GM12864 (cell line): ENCODE measurements around the gene METRN.

ENCODE experiments used
- DNase-seq: peaks from one replicate; pipeline ENCODE4 v3.0.0-alpha.2; 2011; ENCODE audit warnings: low read depth
- H3K4me3 ChIP-seq: 2 replicates; pipeline ENCODE4 v1.5.1; 2011; ENCODE audit warnings: mild to moderate bottlenecking, low read depth, low read length, control low read depth
- TF ChIP-seq, protein P1 (sequence below): IDR thresholded peaks from 2 replicates; pipeline ENCODE4 v1.5.1; 2011; ENCODE audit warnings: low read depth, mild to moderate bottlenecking, moderate library complexity, low read length, control low read depth, inconsistent platforms; ENCODE audit errors: missing control alignments

Gene METRN

GRCh38 chr16:670485-671352, 44.2 kb upstream of the METRN start:
- no peak for DNase-seq
- no peak overlapping the region for H3K4me3 ChIP-seq
- TF ChIP-seq, protein P1, sequence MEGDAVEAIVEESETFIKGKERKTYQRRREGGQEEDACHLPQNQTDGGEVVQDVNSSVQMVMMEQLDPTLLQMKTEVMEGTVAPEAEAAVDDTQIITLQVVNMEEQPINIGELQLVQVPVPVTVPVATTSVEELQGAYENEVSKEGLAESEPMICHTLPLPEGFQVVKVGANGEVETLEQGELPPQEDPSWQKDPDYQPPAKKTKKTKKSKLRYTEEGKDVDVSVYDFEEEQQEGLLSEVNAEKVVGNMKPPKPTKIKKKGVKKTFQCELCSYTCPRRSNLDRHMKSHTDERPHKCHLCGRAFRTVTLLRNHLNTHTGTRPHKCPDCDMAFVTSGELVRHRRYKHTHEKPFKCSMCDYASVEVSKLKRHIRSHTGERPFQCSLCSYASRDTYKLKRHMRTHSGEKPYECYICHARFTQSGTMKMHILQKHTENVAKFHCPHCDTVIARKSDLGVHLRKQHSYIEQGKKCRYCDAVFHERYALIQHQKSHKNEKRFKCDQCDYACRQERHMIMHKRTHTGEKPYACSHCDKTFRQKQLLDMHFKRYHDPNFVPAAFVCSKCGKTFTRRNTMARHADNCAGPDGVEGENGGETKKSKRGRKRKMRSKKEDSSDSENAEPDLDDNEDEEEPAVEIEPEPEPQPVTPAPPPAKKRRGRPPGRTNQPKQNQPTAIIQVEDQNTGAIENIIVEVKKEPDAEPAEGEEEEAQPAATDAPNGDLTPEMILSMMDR, result no peak

DNA sequence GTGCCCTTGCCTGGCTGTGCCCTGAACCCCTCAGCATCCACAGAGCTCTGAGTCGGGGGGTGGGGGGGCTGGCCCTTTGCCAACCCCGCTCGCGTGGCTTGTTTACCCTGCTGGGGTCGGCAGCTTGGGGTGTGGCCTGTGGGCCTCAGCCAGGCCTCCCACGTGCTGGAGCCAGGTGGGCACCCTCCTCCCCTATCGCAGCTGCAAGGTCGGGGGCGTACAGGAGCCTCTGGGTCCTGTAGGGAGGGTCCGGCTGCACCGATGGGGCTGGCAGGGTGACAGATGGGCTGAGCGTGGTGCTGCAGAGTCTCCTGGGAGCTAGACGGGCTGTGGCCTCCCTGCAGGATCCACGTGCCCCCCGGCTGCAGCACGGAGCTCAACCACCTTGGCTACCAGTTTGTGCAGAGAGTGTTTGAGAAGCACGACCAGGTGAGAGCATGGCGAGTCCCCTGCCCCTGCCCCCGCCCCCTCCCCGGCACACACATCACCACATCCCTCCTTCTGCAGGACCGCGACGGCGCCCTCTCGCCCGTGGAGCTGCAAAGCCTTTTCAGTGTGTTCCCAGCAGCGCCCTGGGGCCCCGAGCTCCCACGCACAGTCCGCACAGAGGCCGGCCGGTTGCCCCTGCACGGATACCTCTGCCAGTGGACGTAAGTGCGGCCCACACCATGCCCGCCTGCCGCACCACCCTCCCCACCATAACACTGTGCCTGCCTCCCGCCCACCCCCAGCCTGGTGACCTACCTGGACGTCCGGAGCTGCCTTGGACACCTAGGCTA, 43.4 kb upstream of the METRN start:
- TF ChIP-seq, protein P1, result no peak
- no peak for DNase-seq
- H3K4me3 ChIP-seq, result no peak overlapping the region

DNA sequence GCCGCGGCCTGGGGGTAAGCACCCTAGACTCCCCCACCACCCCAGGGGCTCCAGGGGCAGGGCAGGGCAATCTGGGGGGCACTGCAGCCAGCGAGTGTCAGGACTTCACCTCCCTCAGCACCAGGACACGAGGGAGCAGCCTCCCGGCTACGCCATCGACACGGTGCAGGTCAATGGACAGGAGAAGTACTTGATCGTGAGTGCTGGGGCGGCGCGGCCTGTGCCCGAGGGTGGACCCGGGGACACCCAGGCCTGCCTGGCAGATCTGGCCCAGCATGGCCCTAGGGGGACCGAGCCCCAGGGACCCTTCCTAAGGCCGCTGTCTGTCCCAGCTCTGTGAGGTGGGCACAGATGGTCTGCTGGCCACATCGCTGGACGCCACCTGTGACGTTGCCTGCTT, 42.5 kb upstream of the METRN start:
- TF ChIP-seq, protein P1, result no peak
- no peak overlapping the region for H3K4me3 ChIP-seq
- DNase-seq, result no peak

GRCh38 chr16:672851-673250, 42.1 kb upstream of the METRN start:
- DNase-seq, result no peak

DNA sequence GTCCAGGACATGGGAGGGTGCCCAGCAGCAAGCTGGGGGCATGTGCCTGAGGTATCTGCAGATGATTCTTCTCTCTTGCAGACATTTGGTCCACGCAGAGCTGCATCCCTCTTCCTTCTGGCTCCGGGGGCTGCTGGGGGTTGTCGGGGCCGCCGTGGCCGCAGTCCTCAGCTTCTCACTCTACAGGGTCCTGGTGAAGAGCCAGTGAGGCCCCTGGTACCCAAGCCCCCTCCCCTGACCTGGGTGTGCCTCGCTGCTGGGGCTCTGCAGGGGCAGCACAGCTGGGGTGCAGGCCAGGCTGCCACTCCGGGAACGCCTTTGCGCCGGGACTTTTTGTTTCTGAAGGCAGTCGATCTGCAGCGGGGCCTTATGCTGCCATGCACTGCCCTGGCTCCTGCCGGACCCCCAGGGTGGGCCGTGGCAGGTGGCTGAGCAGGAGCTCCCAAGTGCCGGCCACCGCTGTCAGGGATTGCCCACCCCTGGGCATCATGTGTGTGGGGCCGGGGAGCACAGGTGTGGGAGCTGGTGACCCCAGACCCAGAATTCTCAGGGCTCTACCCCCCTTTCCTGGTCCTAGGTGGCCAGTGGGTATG, 41.4 kb upstream of the METRN start:
- TF ChIP-seq, protein P1, result no peak

More at GRCh38 chr16:672851-673250, 42.1 kb upstream of the METRN start:
- H3K4me3 ChIP-seq, result no peak overlapping the region
- TF ChIP-seq, protein P1, result no peak

DNA sequence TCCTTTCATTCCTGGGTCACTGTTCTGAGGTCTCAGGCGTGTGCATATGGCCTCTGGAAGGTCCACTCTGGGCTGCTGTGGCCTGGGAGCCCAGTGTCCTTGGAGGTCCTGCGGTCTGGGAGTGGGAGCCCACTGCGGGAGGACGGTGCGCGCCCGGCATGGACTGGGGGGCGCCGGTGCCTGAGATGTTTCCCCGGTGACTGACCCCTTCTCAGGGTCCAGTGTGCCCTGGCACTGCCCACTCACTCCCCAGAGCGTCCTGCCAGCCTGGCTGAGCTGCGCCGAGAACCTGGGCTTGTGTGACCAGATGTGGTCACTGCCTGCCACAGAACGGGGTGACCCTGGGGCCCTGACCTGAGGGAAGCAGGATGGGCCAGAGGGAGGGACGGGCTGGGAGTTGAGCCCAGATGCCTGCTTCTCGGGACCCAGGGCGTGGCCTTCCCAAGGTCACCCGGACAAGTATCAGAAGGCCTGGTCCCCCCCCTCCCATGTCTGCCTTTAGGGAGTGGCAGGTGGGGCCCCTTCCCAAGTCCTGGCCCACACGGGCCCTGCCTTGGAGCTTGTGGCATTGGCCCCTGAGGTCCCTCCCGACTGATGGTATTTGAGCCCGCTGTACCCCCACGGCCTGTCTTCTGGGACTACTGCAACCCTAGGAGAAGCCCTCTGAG, 40.6 kb upstream of the METRN start:
- no peak overlapping the region for H3K4me3 ChIP-seq
- TF ChIP-seq, protein P1, result no peak
- DNase-seq, result no peak

More for the DNA sequence above, 41.4 kb upstream of the METRN start:
- no peak for DNase-seq
- H3K4me3 ChIP-seq, result no peak overlapping the region
